Renal pelvis (tissue), 12 donors: Measurements from ENCODE around the gene FAM184A. TPM values are rescaled to one million over a fixed set of nuclear protein-coding genes. Genes with fewer than 3 reads are reported as not detected.
"Not testable (repeated sequence)": the region's sequence is repeated elsewhere in the genome, so short reads cannot be mapped to it uniquely, and the experiment has no call there.

ENCODE experiments used
- DNase-seq: peaks from one replicate; pipeline ENCODE4 v3.0.0-alpha.2; 2013
- long read RNA-seq, 16 experiments: transcript quantifications; one replicate each; lab custom pipeline, GENCODE V29; 2026
- polyA plus RNA-seq, 3 donors: library from polyadenylated mRNA; unstranded; fragments of 120-200 nt; gene quantifications; one replicate each; pipeline ENCODE4 v1.2.1, GENCODE V29; 2013; ENCODE audit not compliant: insufficient read length in 3 of 3

FAM184A gene
- polyA plus RNA-seq: 10 to 100 TPM in 2 of 3 donors, 1 to 10 TPM in 1; 6.9 to 12.1 (median 11.0) TPM
- long read RNA-seq, donor 1: 0 reads
- long read RNA-seq, donor 2: 0 reads
- long read RNA-seq, donor 3: 0 reads
- long read RNA-seq, donor 4: 0 reads
- long read RNA-seq, donor 5: 0 reads
- long read RNA-seq, donor 6: 0 reads
- long read RNA-seq, donor 7, partial matches to known transcripts: 0 of 2 reads
- long read RNA-seq, donor 7, other reads (novel, unspliced or antisense): 0 of 2 reads
- long read RNA-seq, donor 8, partial matches to known transcripts: 0 of 1 reads
- long read RNA-seq, donor 8, other reads (novel, unspliced or antisense): 0 of 1 reads
- long read RNA-seq, donor 9, full-length matches to known transcripts: 3 of 3 reads
- long read RNA-seq, donor 9, partial matches to known transcripts: 0 of 3 reads
- long read RNA-seq, donor 9, other reads (novel, unspliced or antisense): 0 of 3 reads
- long read RNA-seq, donor 10, partial matches to known transcripts: 0 of 1 reads
- long read RNA-seq, donor 10, other reads (novel, unspliced or antisense): 0 of 1 reads
- long read RNA-seq, donor 11: 0 reads
- long read RNA-seq, donor 12: 0 reads
- long read RNA-seq, donor 13: 0 reads
- long read RNA-seq, donor 14: 0 reads
- long read RNA-seq, donor 15, full-length matches to known transcripts: 2 of 2 reads
- long read RNA-seq, donor 15, partial matches to known transcripts: 0 of 2 reads
- long read RNA-seq, donor 15, other reads (novel, unspliced or antisense): 0 of 2 reads
- long read RNA-seq, donor 16: 0 reads

DNA sequence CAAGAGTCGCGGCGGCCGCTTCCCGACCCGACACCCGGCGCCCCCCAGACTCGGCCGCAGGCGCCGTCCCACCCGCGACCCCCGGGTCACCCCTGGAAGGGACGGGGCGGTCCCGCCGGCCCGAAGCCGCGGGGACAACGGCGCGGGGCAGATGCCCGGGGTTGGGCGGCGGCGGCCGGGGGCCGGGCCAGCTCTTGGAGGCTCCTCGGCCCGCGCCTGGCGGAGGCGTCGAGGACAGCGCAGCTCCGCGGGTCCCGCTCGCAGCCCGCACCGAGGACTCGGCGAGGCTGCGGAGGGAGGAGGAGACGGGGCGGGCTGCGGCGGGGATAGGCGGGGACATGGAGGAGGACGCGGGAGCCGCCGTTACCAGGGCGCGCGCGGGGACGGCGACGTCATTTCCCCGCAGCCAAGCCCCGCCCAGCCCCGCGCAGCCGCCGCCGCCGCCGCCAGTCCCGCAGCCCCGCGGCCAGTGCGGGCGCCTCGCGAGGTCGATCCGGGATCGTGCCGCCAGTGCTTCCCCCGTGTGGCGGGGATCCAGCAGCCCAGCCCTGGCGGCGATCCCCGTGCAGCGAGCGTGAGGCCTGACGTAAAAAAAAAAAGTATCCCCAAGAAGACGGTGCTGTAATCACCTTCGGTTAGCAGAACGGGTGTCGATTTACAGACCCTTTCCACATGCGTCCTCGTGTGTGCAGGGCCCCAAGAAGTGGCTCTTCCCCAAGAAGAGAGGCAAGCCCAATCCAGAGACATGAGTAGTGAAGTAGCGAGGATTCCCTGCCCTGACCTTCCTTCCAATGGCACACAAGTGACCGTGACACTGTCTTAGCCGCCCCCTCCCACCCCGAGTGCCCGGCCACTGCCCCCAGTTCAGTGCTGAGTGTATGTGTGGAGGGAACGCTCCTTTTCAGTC, at the start of gene FAM184A:
FAM184A (minus strand) TSS at position 289 of the 907 bp plus-strand sequence. CDS start 365 bp downstream, outside the sequence.
- no peak for DNase-seq

GRCh38 chr6:119127627-119128026, 49.2 kb upstream of the FAM184A start:
- DNase-seq: no peak

DNA sequence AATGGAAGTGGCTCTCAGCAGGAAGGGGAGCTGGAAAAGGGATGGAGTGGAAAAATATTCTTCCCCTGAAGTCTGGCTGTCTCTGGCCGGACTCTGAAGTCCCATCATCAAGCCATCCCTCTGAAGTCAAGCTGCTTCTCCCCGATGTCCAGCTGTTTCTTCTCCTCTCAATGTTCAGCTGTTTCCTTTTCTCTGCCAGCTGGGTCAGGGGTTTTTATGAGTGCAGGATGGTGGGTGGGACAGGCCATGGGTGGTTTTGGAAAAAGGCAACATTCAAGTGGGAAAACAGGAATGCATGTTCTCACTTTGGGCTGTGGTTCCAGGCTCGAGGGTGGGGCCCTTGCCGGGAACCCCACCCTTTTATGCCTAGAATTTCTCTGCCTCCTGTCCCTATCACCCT, 48.4 kb upstream of the FAM184A start:
- DNase-seq: no peak

- no peak for DNase-seq
Measured at GRCh38 chr6:119126140-119126539, 47.7 kb upstream of the FAM184A start.

DNA sequence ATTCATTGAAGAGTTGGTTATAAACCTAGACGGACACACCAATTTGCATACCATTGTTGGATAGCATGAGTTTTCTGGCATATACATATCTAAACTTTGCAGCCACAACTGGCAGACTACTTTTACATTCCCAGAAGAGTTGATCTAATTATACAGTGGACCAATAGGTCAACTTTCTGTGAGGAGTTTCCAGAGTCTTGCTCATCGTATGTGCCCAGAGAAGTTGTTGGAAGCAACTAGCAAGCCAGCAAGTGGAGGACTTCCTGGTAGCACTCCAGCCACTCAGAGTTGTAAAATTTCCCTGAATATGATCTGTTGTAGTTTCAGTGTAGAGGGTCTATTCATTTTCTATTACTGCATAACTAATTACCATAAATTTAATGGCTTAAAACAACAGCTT, 47.1 kb upstream of the FAM184A start:
- no peak for DNase-seq

GRCh38 chr6:119124079-119124824, 45.8 kb upstream of the FAM184A start:
- DNase-seq: no peak

- no peak for DNase-seq
Measured at GRCh38 chr6:119122336-119122735, 43.9 kb upstream of the FAM184A start.

DNA sequence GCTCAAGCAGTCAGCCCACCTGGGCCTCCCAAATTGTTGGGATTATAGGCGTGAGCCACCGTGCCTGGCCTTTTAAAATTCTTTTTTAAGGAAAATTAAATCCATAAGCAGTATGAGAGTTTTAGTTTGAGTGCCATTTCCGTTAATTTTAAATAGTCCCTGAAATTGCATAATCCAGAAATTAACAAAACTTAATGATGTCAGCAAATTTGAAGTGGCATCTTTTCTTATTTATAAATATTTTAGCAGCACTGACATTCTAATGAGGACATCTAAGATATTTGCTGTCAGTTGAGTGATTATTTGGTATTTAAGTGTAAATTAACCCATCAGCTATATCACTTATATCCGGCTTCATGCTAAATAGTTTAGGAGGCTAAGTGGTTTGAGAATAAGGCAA, 42.9 kb upstream of the FAM184A start:
- DNase-seq: no peak

DNA sequence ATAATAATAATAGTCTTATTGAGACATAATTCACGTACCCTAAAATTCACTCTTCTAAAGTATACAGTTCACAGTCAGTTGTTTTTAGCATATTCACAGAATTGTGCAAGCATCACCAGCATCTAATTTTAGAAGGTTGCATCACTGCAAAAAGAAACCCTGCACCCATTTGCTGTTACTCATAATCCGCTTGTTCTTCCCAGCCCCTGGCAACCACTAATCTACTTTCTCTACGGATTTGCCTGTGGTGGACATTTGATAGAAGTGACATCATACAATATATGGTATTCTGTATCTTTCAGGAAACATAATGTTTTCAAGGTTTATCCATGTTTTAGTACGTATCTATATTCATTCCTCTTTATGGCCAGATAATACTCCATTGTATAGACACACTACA, 41.5 kb upstream of the FAM184A start:
- no peak for DNase-seq

- DNase-seq: not testable (repeated sequence)
Measured at GRCh38 chr6:119119062-119119461, 40.6 kb upstream of the FAM184A start.

GRCh38 chr6:119116712-119117281, 38.3 kb upstream of the FAM184A start:
- DNase-seq: no peak

DNA sequence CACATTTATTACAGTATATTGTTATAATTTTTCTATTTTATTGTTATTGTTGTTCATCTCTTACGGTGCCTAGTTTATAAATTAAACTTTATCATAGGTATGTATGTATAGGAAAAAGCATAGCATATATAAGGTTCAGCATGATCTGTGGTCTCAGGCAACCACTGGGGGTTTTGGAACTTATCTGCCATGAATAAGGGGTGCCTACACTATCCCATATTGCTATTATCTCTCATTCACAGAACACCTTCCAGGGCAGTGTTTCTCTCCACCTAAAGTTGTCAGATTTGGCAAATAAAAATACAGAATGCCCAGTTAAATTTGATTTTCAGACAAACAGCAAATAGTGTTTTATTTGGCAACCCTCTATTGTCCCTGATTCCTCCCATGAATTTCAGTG, 35.5 kb upstream of the FAM184A start:
- no peak for DNase-seq

GRCh38 chr6:119112812-119113530, 34.5 kb upstream of the FAM184A start:
- DNase-seq: no peak

DNA sequence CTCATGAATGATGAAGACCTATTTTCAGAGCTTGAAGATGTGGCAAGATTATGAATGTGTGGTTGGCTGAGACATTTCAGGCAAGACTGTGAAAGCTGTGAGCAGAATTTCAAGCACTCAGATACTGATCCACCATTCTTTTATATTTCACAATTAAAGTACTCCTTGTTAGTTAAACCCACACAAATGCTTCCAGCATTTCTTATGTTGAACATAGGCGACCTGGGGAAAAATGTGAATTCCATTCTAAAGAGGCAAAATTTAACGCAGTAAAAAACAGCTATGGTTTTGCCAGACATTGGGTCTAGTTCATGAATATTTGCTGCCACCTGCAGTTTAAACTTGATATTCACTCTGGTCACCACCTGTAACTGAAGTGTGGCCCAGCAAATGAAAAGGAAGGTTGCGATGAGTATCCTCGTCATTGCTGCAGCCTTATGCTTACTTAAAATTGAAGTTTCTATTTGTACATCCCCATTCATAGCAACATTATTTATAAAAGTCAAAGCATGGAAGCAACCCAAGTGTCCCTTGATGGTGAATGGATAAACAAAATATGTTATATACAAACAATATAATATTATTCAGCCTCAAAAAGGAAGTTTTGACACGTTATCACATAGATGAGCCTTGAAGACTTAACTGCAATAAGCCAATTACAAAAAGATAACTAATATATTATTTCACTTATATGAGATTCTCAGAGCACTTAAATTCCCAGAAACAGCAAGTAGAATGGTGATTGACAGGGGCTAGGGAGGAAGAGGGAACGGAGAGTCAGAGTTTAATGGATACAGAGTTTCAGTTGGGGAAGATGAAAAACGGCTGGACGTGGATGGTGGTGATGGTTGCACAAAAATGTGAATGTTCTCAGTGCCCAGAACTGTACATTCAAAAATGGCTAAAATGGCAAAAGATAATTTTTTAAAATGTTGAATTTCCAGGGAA, 32.4 kb upstream of the FAM184A start:
- peak; percentile 40 for DNase-seq

DNA sequence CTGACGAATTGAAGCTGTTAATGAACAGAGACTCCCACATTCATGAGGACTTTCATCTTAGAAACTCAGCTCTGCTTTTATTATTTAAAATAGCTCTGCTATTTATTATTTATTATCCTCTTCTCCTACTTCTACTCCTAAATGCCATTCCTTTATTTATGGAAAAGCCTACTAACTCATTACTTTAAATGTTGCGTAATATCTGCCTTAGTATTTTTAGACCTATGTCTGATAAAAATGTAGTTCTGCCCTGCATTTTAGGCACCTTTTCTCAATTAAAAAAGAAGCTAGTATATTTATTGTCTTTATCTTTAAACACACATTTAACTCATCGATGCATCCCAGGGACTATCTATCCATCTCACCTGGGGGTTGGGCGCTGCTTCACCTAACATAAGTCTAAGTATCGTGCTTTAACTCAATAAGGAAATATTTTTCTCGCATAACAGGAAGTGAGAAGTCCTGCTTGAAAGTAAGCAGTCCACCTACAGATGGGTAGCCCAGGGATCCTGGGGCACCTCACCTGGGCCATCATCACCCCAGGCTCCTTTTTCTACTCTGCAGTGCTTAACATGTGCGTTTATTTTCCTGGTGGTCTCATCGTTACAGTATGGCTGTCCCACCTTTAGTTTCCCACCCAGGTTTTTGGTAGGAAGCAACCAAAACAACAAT, 31.3 kb upstream of the FAM184A start:
- DNase-seq: no peak

DNA sequence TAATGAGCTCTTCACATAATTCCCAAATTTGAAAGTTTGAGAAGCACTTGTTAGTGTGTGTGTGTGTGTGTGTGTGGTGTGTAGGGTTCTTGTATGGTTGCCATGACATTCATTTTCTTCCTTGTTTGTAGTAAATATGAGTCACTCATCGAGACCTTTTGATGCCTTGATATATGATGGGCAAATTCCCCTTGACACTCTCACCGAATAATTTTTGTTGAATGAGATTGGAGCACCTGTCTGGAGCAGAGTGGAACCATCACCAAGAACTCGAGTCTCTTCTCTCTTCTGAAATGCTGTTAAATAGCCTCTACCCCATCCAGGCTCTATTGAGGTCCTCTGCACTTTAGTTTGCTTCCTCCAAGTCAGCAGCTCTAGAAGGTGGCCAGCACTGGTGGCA, 29.6 kb upstream of the FAM184A start:
- DNase-seq: no peak

GRCh38 chr6:119105282-119105681, 26.8 kb upstream of the FAM184A start:
- no peak for DNase-seq

DNA sequence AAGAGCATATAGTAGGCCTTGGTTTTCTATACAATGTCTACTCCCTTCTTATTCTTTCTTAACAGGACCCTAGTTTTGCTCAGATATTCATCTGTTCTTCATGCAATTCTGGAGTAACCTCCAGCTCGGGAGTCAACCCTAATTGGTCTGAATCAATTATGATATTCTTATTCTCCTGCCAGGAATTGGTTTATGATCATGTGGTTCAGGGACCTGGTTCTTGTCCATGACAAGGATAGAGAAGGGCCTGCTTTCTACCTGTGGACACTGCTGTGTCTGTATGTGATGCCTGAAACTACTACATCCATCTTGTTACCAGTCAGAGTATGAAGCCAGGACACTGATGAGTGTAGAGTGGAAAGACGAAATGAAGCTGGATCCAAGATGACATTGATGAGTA, 24.4 kb upstream of the FAM184A start:
- DNase-seq: no peak
